ENCODE data around the gene IQCE. TPM values are rescaled to one million over a fixed set of nuclear protein-coding genes. Genes with fewer than 3 reads are reported as not detected.

Gene IQCE
- total RNA-seq, 4 donors from 2014 or later, result 16.8 to 46.9 (median 26.9) TPM

DNA sequence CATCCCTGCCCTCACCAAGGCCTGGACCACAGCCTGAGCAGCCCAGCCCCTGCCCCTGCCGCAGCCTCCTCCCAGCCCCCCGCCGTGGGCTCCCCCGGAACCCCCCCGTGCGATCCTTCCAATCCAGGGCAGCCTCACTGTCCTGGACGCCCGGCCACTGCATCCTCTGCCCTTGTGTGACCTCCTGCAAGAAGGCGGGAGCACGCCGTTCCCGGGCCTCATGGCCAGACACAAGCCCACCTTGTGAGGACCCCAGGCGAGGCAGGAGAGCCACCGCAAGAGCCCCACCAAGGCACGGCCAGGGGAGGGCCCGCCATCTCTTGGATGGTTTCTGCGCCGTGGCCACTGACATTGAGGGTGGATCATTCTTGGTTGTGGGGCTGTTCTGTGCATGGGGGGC lies 47.0 kb upstream of the IQCE start:
- no peaks in the 10 kb centered on the region for H3K27me3 ChIP-seq
- H3K36me3 ChIP-seq, result no peaks in the 10 kb centered on the region
- peaks cover 0 to 46% (median 29%) of the 10 kb centered on the region in 4 donors for H3K4me1 ChIP-seq
- peak overlapping the region in 2 of 4 donors; percentile 22 to 85 for H3K27ac ChIP-seq
- peak overlapping the region in 1 of 4 donors; percentile 27 for H3K4me3 ChIP-seq
- H3K9me3 ChIP-seq, result no peaks in the 10 kb centered on the region
- no peak for DNase-seq (ENCODE audit: low spot score in 2 of 2)
- TF ChIP-seq EP300 (IDR thresholded peaks at IDR 0.05), result no peak
- no peak for TF ChIP-seq CTCF (IDR thresholded peaks at IDR 0.05)
- no peak for TF ChIP-seq POLR2A (IDR thresholded peaks at IDR 0.05)
- WGBS, 2 donors, result 59% methylated on average over 15 of the region's 18 CpGs; no CpG with 5 or more reads in 1 of the 2 donors

DNA sequence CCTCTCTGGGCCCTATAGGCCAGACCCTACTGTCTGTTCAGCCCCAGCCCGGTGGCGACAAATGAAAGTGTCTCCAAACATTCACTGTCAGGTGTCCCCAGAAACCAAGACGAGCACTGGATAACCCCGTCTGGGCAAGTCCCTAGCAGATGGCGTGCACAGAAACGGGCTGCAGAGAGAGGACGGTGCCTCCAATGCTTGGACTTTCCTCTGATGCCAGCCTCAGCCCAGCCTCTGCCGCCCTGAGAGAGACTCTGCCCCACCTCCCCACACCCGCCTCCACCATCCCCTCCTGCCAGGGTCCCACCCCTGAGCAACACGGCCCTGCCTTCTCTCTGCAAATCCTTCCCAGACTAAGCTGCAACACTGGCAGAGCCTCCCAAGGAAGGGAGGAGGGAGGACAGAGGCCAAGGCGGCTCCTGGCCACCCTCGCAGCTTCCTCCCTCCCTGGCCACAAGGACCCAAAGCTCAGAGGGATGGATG lies 46.6 kb upstream of the IQCE start:
- H3K4me3 ChIP-seq, result no peak overlapping the region
- H3K4me1 ChIP-seq, result peaks cover 0 to 49% (median 29%) of the 10 kb centered on the region in 4 donors
- TF ChIP-seq EP300 (IDR thresholded peaks at IDR 0.05), result no peak
- no peak for TF ChIP-seq POLR2A (IDR thresholded peaks at IDR 0.05)
- no peaks in the 10 kb centered on the region for H3K9me3 ChIP-seq
- 24 to 56% methylated on average over 4 to 12 of the region's 12 CpGs for WGBS, 2 donors
- H3K27me3 ChIP-seq, result no peaks in the 10 kb centered on the region
- DNase-seq (ENCODE audit: low spot score in 2 of 2), result no peak
- no peaks in the 10 kb centered on the region for H3K36me3 ChIP-seq
- H3K27ac ChIP-seq, result peak overlapping the region in 1 of 4 donors; percentile 85

DNA sequence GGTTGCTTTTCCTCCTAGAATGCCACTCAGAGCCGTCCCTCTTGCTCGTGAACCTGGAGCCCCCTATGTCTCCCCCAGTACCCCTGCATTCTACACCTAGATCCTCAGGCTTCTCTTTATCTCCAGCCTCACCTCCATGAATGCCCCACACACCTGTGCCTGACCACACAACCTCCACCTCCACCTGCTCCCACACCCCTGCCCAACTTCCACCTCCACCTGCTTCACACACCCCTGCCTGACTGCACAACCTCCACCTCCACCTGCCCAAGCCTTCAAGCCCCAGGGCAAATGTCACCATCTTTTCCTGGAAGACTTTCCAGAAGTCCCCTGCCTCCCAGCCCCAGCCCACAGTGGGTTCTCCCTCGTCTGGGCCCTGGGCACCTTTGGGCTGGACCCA lies 46.1 kb upstream of the IQCE start:
- no peak for DNase-seq (ENCODE audit: low spot score in 2 of 2)
- Histone ChIP-seq H3K4me3 (no peak overlapping the region), H3K4me1 (peaks cover 0 to 53% (median 29%) of the 10 kb centered on the region in 4 donors), H3K27ac (no peak overlapping the region), H3K9me3 (no peaks in the 10 kb centered on the region), H3K27me3 (no peaks in the 10 kb centered on the region), H3K36me3 (no peaks in the 10 kb centered on the region)
- no peak for TF ChIP-seq EP300 (IDR thresholded peaks at IDR 0.05)
- TF ChIP-seq POLR2A (IDR thresholded peaks at IDR 0.05), result no peak
- TF ChIP-seq CTCF (IDR thresholded peaks at IDR 0.05), result no peak
- 81 to 91% methylated on average over 3 of the region's 3 CpGs for WGBS, 2 donors

DNA sequence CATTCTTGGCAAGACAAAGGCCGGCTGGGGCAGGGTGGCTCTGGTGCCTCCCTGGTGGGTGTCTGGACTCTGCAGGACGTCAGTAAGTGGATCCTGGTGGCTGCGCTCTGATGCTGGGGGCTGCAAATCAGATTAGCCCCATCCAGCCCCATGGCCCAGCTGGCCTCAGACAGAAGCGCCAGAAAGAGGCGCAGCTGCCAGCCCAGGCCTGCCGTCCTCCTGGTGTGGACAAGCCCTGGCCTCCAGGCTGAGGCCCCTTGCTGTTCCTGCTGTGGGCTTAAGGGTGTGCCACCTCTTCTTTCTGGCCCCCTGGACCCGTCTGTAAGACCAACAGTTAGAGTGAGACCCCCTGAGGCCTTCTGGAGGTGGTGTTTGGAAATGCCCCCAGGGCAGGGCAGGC lies 45.1 kb upstream of the IQCE start:
- no peaks in the 10 kb centered on the region for H3K36me3 ChIP-seq
- H3K9me3 ChIP-seq, result no peaks in the 10 kb centered on the region
- H3K4me1 ChIP-seq, result peaks cover 0 to 53% (median 31%) of the 10 kb centered on the region in 4 donors
- no peaks in the 10 kb centered on the region for H3K27me3 ChIP-seq
- 55 to 90% methylated on average over 2 to 4 of the region's 7 CpGs for WGBS, 2 donors
- TF ChIP-seq EP300 (IDR thresholded peaks at IDR 0.05) (no peak), POLR2A (IDR thresholded peaks at IDR 0.05) (no peak), CTCF (IDR thresholded peaks at IDR 0.05) (no peak)
- no peak overlapping the region for H3K4me3 ChIP-seq
- no peak for DNase-seq (ENCODE audit: low spot score in 2 of 2)
- no peak overlapping the region for H3K27ac ChIP-seq

- no peaks in the 10 kb centered on the region for H3K27me3 ChIP-seq
- peaks cover 0 to 49% (median 30%) of the 10 kb centered on the region in 4 donors for H3K4me1 ChIP-seq
- H3K9me3 ChIP-seq, result no peaks in the 10 kb centered on the region
- DNase-seq (ENCODE audit: low spot score in 2 of 2), result no peak
- no peak overlapping the region for H3K27ac ChIP-seq
- 79 to 91% methylated on average over 9 of the region's 9 CpGs for WGBS, 2 donors
- TF ChIP-seq POLR2A (IDR thresholded peaks at IDR 0.05) (no peak), EP300 (IDR thresholded peaks at IDR 0.05) (no peak), CTCF (IDR thresholded peaks at IDR 0.05) (no peak)
- no peak overlapping the region for H3K4me3 ChIP-seq
- H3K36me3 ChIP-seq, result no peaks in the 10 kb centered on the region
Measured at GRCh38 chr7:2514473-2515423, 44.0 kb upstream of the IQCE start.
